ENCODE results near the gene GGA2.

GRCh38 chr16:23527961-23528643 lies 17.8 kb upstream of the GGA2 start:
- TF ChIP-seq CTCF (IDR thresholded peaks at IDR 0.05) (no peak), EP300 (IDR thresholded peaks at IDR 0.05; ENCODE audit: low read depth) (no peak)
